Stimulated activated memory B cell treated with anti-CD40 and anti-IgM and Interleukin-4, amounts not matched to agents 10 μg/mL and 1 μg/mL and 100 μg/mL, for 72 hours (primary cell): ENCODE results near the gene ARFGAP2.
"Not testable (repeated sequence)": the region's sequence is repeated elsewhere in the genome, so short reads cannot be mapped to it uniquely, and the experiment has no call there.

Experiments used
- ATAC-seq: fragments of 150-1000 bp; cut with Tn5 transposase; 2 replicates; pipeline ENCODE4 v1.10.0; 2021
- H3K27ac Mint-ChIP-seq: one replicate; pipeline ENCODE4 v1.8.0; 2022; ENCODE audit warnings: mild to moderate bottlenecking, mixed read lengths
- H3K27me3 Mint-ChIP-seq: one replicate; pipeline ENCODE4 v1.8.0; 2022; ENCODE audit warnings: mixed read lengths
- H3K36me3 Mint-ChIP-seq: one replicate; pipeline ENCODE4 v1.8.0; 2022; ENCODE audit warnings: mixed read lengths
- H3K4me1 Mint-ChIP-seq: one replicate; pipeline ENCODE4 v1.8.0; 2022; ENCODE audit warnings: mixed read lengths
- H3K4me3 Mint-ChIP-seq: one replicate; pipeline ENCODE4 v1.8.0; 2022; ENCODE audit warnings: mild to moderate bottlenecking, moderate library complexity, mixed read lengths
- H3K9me3 Mint-ChIP-seq: one replicate; pipeline ENCODE4 v1.8.0; 2022; ENCODE audit warnings: mixed read lengths

Gene ARFGAP2

GRCh38 chr11:47201015-47201414, 24.3 kb upstream of the ARFGAP2 start:
- ATAC-seq: no peak
- H3K36me3 Mint-ChIP-seq: no peaks in the 10 kb centered on the region
- no peaks in the 10 kb centered on the region for H3K9me3 Mint-ChIP-seq
- no peaks in the 10 kb centered on the region for H3K4me1 Mint-ChIP-seq
- peaks cover 9% of the 10 kb centered on the region for H3K27me3 Mint-ChIP-seq
- no peak overlapping the region for H3K4me3 Mint-ChIP-seq
- H3K27ac Mint-ChIP-seq: no peak overlapping the region

- not testable (repeated sequence) for H3K27ac Mint-ChIP-seq, H3K4me1 Mint-ChIP-seq, ATAC-seq, H3K9me3 Mint-ChIP-seq, H3K36me3 Mint-ChIP-seq, H3K4me3 Mint-ChIP-seq
- peaks cover 14% of the 10 kb centered on the region for H3K27me3 Mint-ChIP-seq
Measured at GRCh38 chr11:47198161-47198560, 21.5 kb upstream of the ARFGAP2 start.

- Mint-ChIP-seq H3K4me1 (peaks cover 6% of the 10 kb centered on the region), H3K27ac (no peak overlapping the region), H3K27me3 (peaks cover 12% of the 10 kb centered on the region), H3K9me3 (no peaks in the 10 kb centered on the region), H3K4me3 (no peak overlapping the region), H3K36me3 (no peaks in the 10 kb centered on the region)
- ATAC-seq: no peak
Measured at GRCh38 chr11:47192111-47192510, 15.4 kb upstream of the ARFGAP2 start.

GRCh38 chr11:47191137-47191536, 14.5 kb upstream of the ARFGAP2 start:
- H3K9me3 Mint-ChIP-seq, ATAC-seq, H3K36me3 Mint-ChIP-seq, H3K27ac Mint-ChIP-seq, H3K4me3 Mint-ChIP-seq: not testable (repeated sequence)
- H3K4me1 Mint-ChIP-seq: peaks cover 13% of the 10 kb centered on the region
- H3K27me3 Mint-ChIP-seq: peaks cover 19% of the 10 kb centered on the region

- Mint-ChIP-seq H3K27me3 (peaks cover 29% of the 10 kb centered on the region), H3K9me3 (no peaks in the 10 kb centered on the region), H3K36me3 (no peaks in the 10 kb centered on the region), H3K4me3 (no peak overlapping the region), H3K4me1 (peaks cover 13% of the 10 kb centered on the region), H3K27ac (no peak overlapping the region)
- ATAC-seq: no peak
Measured at GRCh38 chr11:47189100-47189834, 12.6 kb upstream of the ARFGAP2 start.

- H3K36me3 Mint-ChIP-seq: no peaks in the 10 kb centered on the region
- H3K4me3 Mint-ChIP-seq: no peak overlapping the region
- no peak for ATAC-seq
- no peaks in the 10 kb centered on the region for H3K9me3 Mint-ChIP-seq
- H3K27me3 Mint-ChIP-seq: peaks cover 35% of the 10 kb centered on the region
- H3K27ac Mint-ChIP-seq: no peak overlapping the region
- H3K4me1 Mint-ChIP-seq: peaks cover 13% of the 10 kb centered on the region
Measured at GRCh38 chr11:47188259-47188658, 11.6 kb upstream of the ARFGAP2 start.

GRCh38 chr11:47187723-47188122, 11.0 kb upstream of the ARFGAP2 start:
- H3K36me3 Mint-ChIP-seq: no peaks in the 10 kb centered on the region
- no peaks in the 10 kb centered on the region for H3K9me3 Mint-ChIP-seq
- no peak overlapping the region for H3K4me3 Mint-ChIP-seq
- peaks cover 33% of the 10 kb centered on the region for H3K27me3 Mint-ChIP-seq
- H3K4me1 Mint-ChIP-seq: peaks cover 13% of the 10 kb centered on the region
- no peak for ATAC-seq
- H3K27ac Mint-ChIP-seq: peak overlapping the region; percentile 27

GRCh38 chr11:47186700-47187695, 10.3 kb upstream of the ARFGAP2 start:
- H3K27me3 Mint-ChIP-seq: peaks cover 33% of the 10 kb centered on the region
- peaks cover 13% of the 10 kb centered on the region for H3K4me1 Mint-ChIP-seq
- H3K9me3 Mint-ChIP-seq: no peaks in the 10 kb centered on the region
- H3K27ac Mint-ChIP-seq: peak overlapping the region; percentile 27
- ATAC-seq: peak; percentile 68
- peak overlapping the region; percentile 80 for H3K4me3 Mint-ChIP-seq
- no peaks in the 10 kb centered on the region for H3K36me3 Mint-ChIP-seq

- Mint-ChIP-seq H3K9me3 (no peaks in the 10 kb centered on the region), H3K4me3 (peak within 1 kb of the TSS; percentile 80), H3K27me3 (peaks cover 33% of the 10 kb centered on the region), H3K36me3 (no peaks in the 10 kb centered on the region), H3K4me1 (peaks cover 13% of the 10 kb centered on the region), H3K27ac (peak within 1 kb of the TSS; percentile 27)
- ATAC-seq: peak; percentile 75
Measured at GRCh38 chr11:47186076-47186699, 9.5 kb upstream of the ARFGAP2 start, which contains the start of gene PACSIN3. PACSIN3 (minus strand) TSS chr11:47186434; CDS start chr11:47182727, 3,707 bp downstream.

GRCh38 chr11:47185305-47186075, 8.8 kb upstream of the ARFGAP2 start:
- peak; percentile 9 for ATAC-seq
- H3K9me3 Mint-ChIP-seq: no peaks in the 10 kb centered on the region

GRCh38 chr11:47184711-47185304, 8.1 kb upstream of the ARFGAP2 start:
- ATAC-seq: no peak
- H3K36me3 Mint-ChIP-seq: no peaks in the 10 kb centered on the region
- H3K27ac Mint-ChIP-seq: no peak overlapping the region
- peaks cover 14% of the 10 kb centered on the region for H3K4me1 Mint-ChIP-seq
- H3K9me3 Mint-ChIP-seq: no peaks in the 10 kb centered on the region
- H3K27me3 Mint-ChIP-seq: peaks cover 33% of the 10 kb centered on the region
- no peak overlapping the region for H3K4me3 Mint-ChIP-seq

More at GRCh38 chr11:47185305-47186075, 8.8 kb upstream of the ARFGAP2 start:
- H3K36me3 Mint-ChIP-seq: no peaks in the 10 kb centered on the region
- H3K27me3 Mint-ChIP-seq: peaks cover 33% of the 10 kb centered on the region
- H3K4me3 Mint-ChIP-seq: peak overlapping the region; percentile 64
- peaks cover 13% of the 10 kb centered on the region for H3K4me1 Mint-ChIP-seq
- no peak overlapping the region for H3K27ac Mint-ChIP-seq

GRCh38 chr11:47183969-47184368, 7.3 kb upstream of the ARFGAP2 start:
- Mint-ChIP-seq H3K27ac (no peak overlapping the region), H3K36me3 (no peaks in the 10 kb centered on the region), H3K4me3 (no peak overlapping the region), H3K4me1 (peaks cover 21% of the 10 kb centered on the region), H3K27me3 (peaks cover 33% of the 10 kb centered on the region), H3K9me3 (no peaks in the 10 kb centered on the region)
- no peak for ATAC-seq

GRCh38 chr11:47183031-47183856, 6.6 kb upstream of the ARFGAP2 start:
- no peaks in the 10 kb centered on the region for H3K9me3 Mint-ChIP-seq
- ATAC-seq: no peak
- H3K4me1 Mint-ChIP-seq: peaks cover 21% of the 10 kb centered on the region
- H3K27ac Mint-ChIP-seq: no peak overlapping the region
- no peak overlapping the region for H3K4me3 Mint-ChIP-seq
- H3K36me3 Mint-ChIP-seq: no peaks in the 10 kb centered on the region
- peaks cover 33% of the 10 kb centered on the region for H3K27me3 Mint-ChIP-seq
